Gastroesophageal sphincter (tissue), 4 donors: ENCODE results near the gene C1D. TPM values are rescaled to one million over a fixed set of nuclear protein-coding genes. Genes with fewer than 3 reads are reported as not detected.

Source experiments
- ATAC-seq: fragments of 150-250 bp; one replicate; pipeline ENCODE4 v1.9.1; 2016; ENCODE audit warnings: mild to moderate bottlenecking, moderate library complexity
- H3K27ac ChIP-seq, 4 donors: fragments of 200-600 bp; sonication (generic) in 3 of 4; 1 replicate in 3 of 4; 2 replicates in 1 of 4; pipeline ENCODE4 v1.5.1; 2016 to 2019
- H3K27me3 ChIP-seq: fragments of 200-600 bp; sonication (generic); one replicate; pipeline ENCODE4 v1.5.1; 2019
- H3K36me3 ChIP-seq, 2 donors: fragments of 200-600 bp; sonication (generic); one replicate each; pipeline ENCODE4 v1.5.1; 2019; ENCODE audit warnings: control low read depth in 1 of 2
- H3K4me1 ChIP-seq, 3 donors: fragments of 200-600 bp; sonication (generic); 1 replicate in 2 of 3; 2 replicates in 1 of 3; pipeline ENCODE4 v1.5.1; 2016 to 2019; ENCODE audit warnings: control low read depth in 2 of 3
- H3K4me3 ChIP-seq, 2 donors: fragments of 200-600 bp; sonication (generic); one replicate each; pipeline ENCODE4 v1.5.1; 2019; ENCODE audit warnings: mild to moderate bottlenecking in 1 of 2, moderate library complexity in 1 of 2
- H3K9me3 ChIP-seq, 3 donors: fragments of 200-600 bp; sonication (generic); one replicate each; pipeline ENCODE4 v1.5.1; 2017 to 2019; ENCODE audit warnings: control low read depth in 2 of 3
- CTCF ChIP-seq, 4 experiments: fragments of 200-600 bp in 2 of 4; fragments of 450-650 bp in 2 of 4; sonication (generic) in 1 of 4; IDR thresholded peaks; one replicate each; pipeline ENCODE4 v1.5.1; 2017 to 2019; ENCODE audit warnings: antibody characterized with exemption in 4 of 4, mild to moderate bottlenecking in 2 of 4, moderate library complexity in 2 of 4
- EP300 ChIP-seq: sonication (generic); formaldehyde crosslinking; IDR thresholded peaks from one replicate; pipeline ENCODE4 v1.6.1; 2017; ENCODE audit warnings: antibody characterized with exemption, mild to moderate bottlenecking
- POLR2A ChIP-seq, 2 donors: fragments of 450-650 bp; IDR thresholded peaks; one replicate each; pipeline ENCODE4 v1.6.1; 2017; ENCODE audit warnings: antibody characterized with exemption in 2 of 2, mild to moderate bottlenecking in 2 of 2, moderate library complexity in 1 of 2
- POLR2AphosphoS5 ChIP-seq: sonication (generic); formaldehyde crosslinking; IDR thresholded peaks from one replicate; pipeline ENCODE4 v1.6.1; 2017; ENCODE audit warnings: antibody characterized with exemption
- WGBS, 2 donors: methylation state at CpG; one replicate each; pipeline ENCODE4 v1.1.5; 2018; ENCODE audit warnings: low coverage in 1 of 2; 5-methylcytosine and 5-hydroxymethylcytosine counted together
- total RNA-seq, 4 donors: library from RNA; depleted of rRNA; stranded (reverse); fragments of >200 nt; gene quantifications; one replicate each; pipeline ENCODE4 v1.1.0, GENCODE V29; 2016

C1D gene
- total RNA-seq, 4 donors from 2014 or later: 23.4 to 66.5 (median 47.0) TPM

- Histone ChIP-seq H3K9me3 (no peaks in the 10 kb centered on the region), H3K27ac (no peak overlapping the region), H3K4me1 (no peaks in the 10 kb centered on the region), H3K4me3 (no peak overlapping the region), H3K27me3 (no peaks in the 10 kb centered on the region), H3K36me3 (peaks cover 0 to 13% of the 10 kb centered on the region in 2 donors)
- WGBS, 2 donors: 71 to 93% methylated on average over 3 of the region's 3 CpGs
- TF ChIP-seq CTCF (IDR thresholded peaks at IDR 0.05): no peak
- no peak for TF ChIP-seq POLR2A (IDR thresholded peaks at IDR 0.05)
- no peak for TF ChIP-seq POLR2AphosphoS5
- TF ChIP-seq EP300: no peak
- no peak for ATAC-seq
Measured at GRCh38 chr2:68043695-68044094, 19.1 kb downstream of the C1D start.

- Histone ChIP-seq H3K27me3 (no peaks in the 10 kb centered on the region), H3K36me3 (peaks cover 0 to 13% of the 10 kb centered on the region in 2 donors), H3K4me3 (no peak overlapping the region), H3K4me1 (no peaks in the 10 kb centered on the region), H3K9me3 (no peaks in the 10 kb centered on the region), H3K27ac (no peak overlapping the region)
- no peak for ATAC-seq
- WGBS, 2 donors: 68 to 74% methylated on average over 5 of the region's 5 CpGs
- TF ChIP-seq CTCF (IDR thresholded peaks at IDR 0.05): no peak
- TF ChIP-seq POLR2AphosphoS5: no peak
- no peak for TF ChIP-seq POLR2A (IDR thresholded peaks at IDR 0.05)
- TF ChIP-seq EP300: no peak
Measured at GRCh38 chr2:68043032-68043431, 19.8 kb downstream of the C1D start.

GRCh38 chr2:68041704-68042245 is 21.0 kb downstream of the C1D start:
- no peak overlapping the region for H3K4me3 ChIP-seq
- H3K27ac ChIP-seq: no peak overlapping the region
- no peaks in the 10 kb centered on the region for H3K27me3 ChIP-seq
- H3K9me3 ChIP-seq: no peaks in the 10 kb centered on the region
- TF ChIP-seq POLR2AphosphoS5 (no peak), EP300 (no peak), POLR2A (IDR thresholded peaks at IDR 0.05) (no peak), CTCF (IDR thresholded peaks at IDR 0.05) (no peak)
- peaks cover 0 to 13% of the 10 kb centered on the region in 2 donors for H3K36me3 ChIP-seq
- ATAC-seq: no peak
- H3K4me1 ChIP-seq: no peaks in the 10 kb centered on the region

- Histone ChIP-seq H3K36me3 (peaks cover 0 to 10% of the 10 kb centered on the region in 2 donors), H3K4me3 (no peak overlapping the region), H3K27ac (no peak overlapping the region), H3K9me3 (no peaks in the 10 kb centered on the region), H3K27me3 (no peaks in the 10 kb centered on the region), H3K4me1 (no peaks in the 10 kb centered on the region)
- ATAC-seq: no peak
- 42 to 81% methylated on average over 3 of the region's 3 CpGs for WGBS, 2 donors
- TF ChIP-seq POLR2A (IDR thresholded peaks at IDR 0.05): no peak
- no peak for TF ChIP-seq CTCF (IDR thresholded peaks at IDR 0.05)
- TF ChIP-seq POLR2AphosphoS5: peak; percentile 26
- TF ChIP-seq EP300: no peak
Measured at GRCh38 chr2:68040078-68040477, 22.7 kb downstream of the C1D start.

GRCh38 chr2:68039317-68039716 is 23.5 kb downstream of the C1D start:
- Histone ChIP-seq H3K27ac (no peak overlapping the region), H3K27me3 (no peaks in the 10 kb centered on the region), H3K4me1 (no peaks in the 10 kb centered on the region), H3K36me3 (peaks cover 0 to 10% of the 10 kb centered on the region in 2 donors), H3K4me3 (no peak overlapping the region), H3K9me3 (no peaks in the 10 kb centered on the region)
- no peak for TF ChIP-seq POLR2AphosphoS5
- TF ChIP-seq EP300: no peak
- no peak for TF ChIP-seq POLR2A (IDR thresholded peaks at IDR 0.05)
- no peak for TF ChIP-seq CTCF (IDR thresholded peaks at IDR 0.05)
- 13 to 18% methylated on average over 1 of the region's 1 CpG for WGBS, 2 donors
- ATAC-seq: no peak
